Esophagus squamous epithelium (tissue), 5 donors: Measurements from ENCODE around the gene PIP4K2C. TPM values are rescaled to one million over a fixed set of nuclear protein-coding genes. Genes with fewer than 3 reads are reported as not detected.
"Not testable (repeated sequence)": the region's sequence is repeated elsewhere in the genome, so short reads cannot be mapped to it uniquely, and the experiment has no call there.

Experiments
- DNase-seq: peaks from one replicate; lab custom pipeline; 2025; lab: John Stamatoyannopoulos, UW
- H3K27ac ChIP-seq, 4 donors: fragments of 200-600 bp; sonication (generic); one replicate each; pipeline ENCODE4 v1.5.1; 2016 to 2019; ENCODE audit warnings: mild to moderate bottlenecking in 1 of 4
- H3K27me3 ChIP-seq, 4 donors: fragments of 200-600 bp; sonication (generic); 1 replicate in 3 of 4; 2 replicates in 1 of 4; pipeline versions ENCODE4 v1.5.1 to v1.6.0; 2017 to 2021; ENCODE audit warnings: antibody characterized with exemption in 1 of 4
- H3K36me3 ChIP-seq, 3 donors: fragments of 200-600 bp; sonication (generic); one replicate each; pipeline ENCODE4 v1.5.1; 2016 to 2019
- H3K4me1 ChIP-seq, 3 donors: fragments of 200-600 bp; sonication (generic); one replicate each; pipeline ENCODE4 v1.5.1; 2017 to 2019
- H3K4me3 ChIP-seq, 4 donors: fragments of 200-600 bp; sonication (generic); 1 replicate in 3 of 4; 2 replicates in 1 of 4; pipeline ENCODE4 v1.5.1; 2016 to 2019; ENCODE audit warnings: mild to moderate bottlenecking in 2 of 4, moderate library complexity in 1 of 4
- H3K9me3 ChIP-seq, 3 donors: fragments of 200-600 bp; sonication (generic); one replicate each; pipeline ENCODE4 v1.5.1; 2016 to 2019
- CTCF ChIP-seq, 6 experiments: fragments of 450-650 bp in 4 of 6; fragments of 200-600 bp in 2 of 6; sonication (generic) in 2 of 6; IDR thresholded peaks; one replicate each; pipeline ENCODE4 v1.5.1; 2016 to 2019; ENCODE audit warnings: antibody characterized with exemption in 6 of 6, mild to moderate bottlenecking in 4 of 6, moderate library complexity in 4 of 6
- POLR2A ChIP-seq, 4 donors: fragments of 450-650 bp; IDR thresholded peaks; one replicate each; pipeline ENCODE4 v1.6.1; 2017; ENCODE audit warnings: antibody characterized with exemption in 4 of 4, mild to moderate bottlenecking in 4 of 4, moderate library complexity in 3 of 4
- WGBS, 2 donors: methylation state at CpG; one replicate each; pipeline ENCODE4 v1.1.5; 2018; 5-methylcytosine and 5-hydroxymethylcytosine counted together
- intact Hi-C: fragments of 100-400 bp; cut with DNase I; formaldehyde crosslinking; loops from one replicate; pipeline ENCODE4 v1.15.0; 2022
- total RNA-seq, 4 donors: library from RNA; depleted of rRNA; stranded (reverse); fragments of >200 nt; gene quantifications; one replicate each; pipeline ENCODE4 v1.1.0, GENCODE V29; 2016
- donor health status: DM: yes; HTN: yes; CAD: no.

The PIP4K2C gene
- total RNA-seq, 4 donors from 2014 or later = 25.2 to 41.7 (median 33.1) TPM

DNA sequence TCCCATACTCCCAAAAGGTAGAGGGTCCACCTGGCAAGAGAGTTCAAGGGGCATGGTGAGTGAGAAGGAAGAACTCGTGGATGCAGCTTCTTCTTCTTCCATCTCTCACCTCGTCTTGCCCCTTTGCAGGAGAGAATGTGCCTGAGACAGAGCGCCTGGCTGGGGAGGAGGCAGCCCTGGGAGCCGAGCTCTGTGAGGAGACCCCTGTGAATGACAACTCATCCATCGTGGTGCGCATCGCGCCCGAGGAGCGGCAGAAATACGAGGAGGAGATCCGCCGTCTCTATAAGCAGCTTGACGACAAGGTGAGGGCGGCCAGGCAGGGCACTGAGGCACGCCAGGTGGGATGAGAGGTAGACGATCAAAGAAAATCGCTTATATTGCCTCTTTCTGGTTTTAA lies 21.1 kb upstream of the PIP4K2C start:
- Histone ChIP-seq H3K4me3 (no peak overlapping the region), H3K36me3 (no peaks in the 10 kb centered on the region), H3K27me3 (peaks cover 0 to 7% (median 0%) of the 10 kb centered on the region in 4 donors), H3K27ac (no peak overlapping the region), H3K9me3 (no peaks in the 10 kb centered on the region), H3K4me1 (no peaks in the 10 kb centered on the region)
- TF ChIP-seq CTCF (IDR thresholded peaks at IDR 0.05) (no peak), POLR2A (IDR thresholded peaks at IDR 0.05) (no peak)
- no peak for DNase-seq
- intact Hi-C loops = no loop called here
- WGBS, 2 donors = 91% methylated on average over 6 to 17 of the region's 18 CpGs

DNA sequence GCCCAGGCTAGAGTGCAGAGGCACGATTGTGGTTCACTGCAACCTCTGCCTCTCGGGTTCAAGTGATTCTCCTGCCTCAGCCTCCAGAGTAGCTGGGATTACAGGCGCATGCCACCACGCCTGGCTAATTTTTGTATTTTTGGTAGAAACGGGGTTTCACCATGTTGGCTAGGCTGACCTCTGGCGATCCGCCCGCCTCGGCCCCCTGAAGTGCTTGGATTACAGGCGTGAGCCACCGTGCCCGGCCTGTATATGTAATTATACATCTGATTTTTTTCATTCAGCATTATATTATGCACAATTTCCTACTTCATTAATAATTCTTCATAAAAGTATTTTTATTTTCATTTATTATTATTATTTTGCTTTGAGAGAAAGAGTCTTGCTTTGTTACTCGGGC lies 20.6 kb upstream of the PIP4K2C start:
- H3K4me1 ChIP-seq, H3K36me3 ChIP-seq, H3K27ac ChIP-seq, H3K27me3 ChIP-seq, H3K4me3 ChIP-seq, intact Hi-C loops, H3K9me3 ChIP-seq, DNase-seq: not testable (repeated sequence)
- 82 to 85% methylated on average over 12 to 13 of the region's 13 CpGs for WGBS, 2 donors

- no peak overlapping the region for H3K27ac ChIP-seq
- DNase-seq = no peak
- no peaks in the 10 kb centered on the region for H3K4me1 ChIP-seq
- intact Hi-C loops = no loop called here
- no peaks in the 10 kb centered on the region for H3K9me3 ChIP-seq
- 79 to 88% methylated on average over 9 to 12 of the region's 12 CpGs for WGBS, 2 donors
- peaks cover 0 to 7% (median 0%) of the 10 kb centered on the region in 4 donors for H3K27me3 ChIP-seq
- no peak overlapping the region for H3K4me3 ChIP-seq
- TF ChIP-seq CTCF (IDR thresholded peaks at IDR 0.05) = no peak
- no peak for TF ChIP-seq POLR2A (IDR thresholded peaks at IDR 0.05)
- H3K36me3 ChIP-seq = no peaks in the 10 kb centered on the region
Measured at GRCh38 chr12:57571926-57572762, 18.8 kb upstream of the PIP4K2C start.

- DNase-seq = no peak
- Histone ChIP-seq H3K27me3 (no peaks in the 10 kb centered on the region), H3K9me3 (no peaks in the 10 kb centered on the region), H3K4me3 (no peak overlapping the region), H3K36me3 (no peaks in the 10 kb centered on the region), H3K4me1 (no peaks in the 10 kb centered on the region), H3K27ac (no peak overlapping the region)
- intact Hi-C loops = no loop called here
- TF ChIP-seq POLR2A (IDR thresholded peaks at IDR 0.05) (no peak), CTCF (IDR thresholded peaks at IDR 0.05) (no peak)
- 77 to 89% methylated on average over 9 to 10 of the region's 10 CpGs for WGBS, 2 donors
Measured at GRCh38 chr12:57574795-57575194, 16.2 kb upstream of the PIP4K2C start.

- Histone ChIP-seq H3K9me3 (no peaks in the 10 kb centered on the region), H3K27ac (no peak overlapping the region), H3K4me1 (no peaks in the 10 kb centered on the region), H3K27me3 (no peaks in the 10 kb centered on the region), H3K4me3 (no peak overlapping the region), H3K36me3 (no peaks in the 10 kb centered on the region)
- intact Hi-C loops = no loop called here
- no peak for DNase-seq
- no peak for TF ChIP-seq CTCF (IDR thresholded peaks at IDR 0.05)
- no peak for TF ChIP-seq POLR2A (IDR thresholded peaks at IDR 0.05)
- WGBS, 2 donors = 84 to 89% methylated on average over 6 to 11 of the region's 12 CpGs
Measured at GRCh38 chr12:57575771-57576612, 15.0 kb upstream of the PIP4K2C start.
